HG03060 (cell line): ENCODE measurements around the gene KLK8.
"Not testable (repeated sequence)": the region's sequence is repeated elsewhere in the genome, so short reads cannot be mapped to it uniquely, and the experiment has no call there.

ENCODE experiments used
- ATAC-seq: cut with Tn5 transposase; IDR thresholded peaks from one replicate; pipeline ENCODE4 v1.9.1; 2021; ENCODE audit warnings: low read depth, moderate number of reproducible peaks; ENCODE audit not compliant: unreplicated experiment

The KLK8 gene

GRCh38 chr19:50984416-50984815, 17.0 kb downstream of the KLK8 start:
- ATAC-seq: not testable (repeated sequence)

GRCh38 chr19:50983625-50984292, 17.6 kb downstream of the KLK8 start, which contains the start of gene KLK7:
KLK7 (minus strand) TSS chr19:50983917; CDS start chr19:50982399, 1,518 bp downstream.
- ATAC-seq: no peak

GRCh38 chr19:50982186-50982585, 19.2 kb downstream of the KLK8 start:
- ATAC-seq: no peak

GRCh38 chr19:50981587-50982146, 19.7 kb downstream of the KLK8 start:
- ATAC-seq: no peak

GRCh38 chr19:50980208-50980607, 21.2 kb downstream of the KLK8 start:
- ATAC-seq: no peak

GRCh38 chr19:50979758-50980157, 21.6 kb downstream of the KLK8 start:
- ATAC-seq: no peak

GRCh38 chr19:50978772-50979390, 22.5 kb downstream of the KLK8 start:
- no peak for ATAC-seq

- no peak for ATAC-seq
Measured at GRCh38 chr19:50977626-50978025, 23.8 kb downstream of the KLK8 start.

GRCh38 chr19:50975766-50976165, 25.6 kb downstream of the KLK8 start:
- no peak for ATAC-seq

GRCh38 chr19:50974702-50975556, 26.5 kb downstream of the KLK8 start:
- no peak for ATAC-seq

- no peak for ATAC-seq
Measured at GRCh38 chr19:50972795-50973376, 28.5 kb downstream of the KLK8 start.

- ATAC-seq: not testable (repeated sequence)
Measured at GRCh38 chr19:50969810-50970209, 31.6 kb downstream of the KLK8 start.

GRCh38 chr19:50969413-50969760, 32.0 kb downstream of the KLK8 start, which contains the start of gene KLK6:
KLK6 (minus strand) TSS chr19:50969591; CDS start chr19:50968104, 1,487 bp downstream.
- ATAC-seq: no peak

GRCh38 chr19:50968716-50969412, 32.5 kb downstream of the KLK8 start:
- ATAC-seq: no peak

GRCh38 chr19:50967929-50968715, 33.3 kb downstream of the KLK8 start:
- no peak for ATAC-seq

- no peak for ATAC-seq
Measured at GRCh38 chr19:50964266-50964665, 37.1 kb downstream of the KLK8 start.

- ATAC-seq: no peak
Measured at GRCh38 chr19:50963381-50963780, 38.0 kb downstream of the KLK8 start.

- no peak for ATAC-seq
Measured at GRCh38 chr19:50962245-50962644, 39.2 kb downstream of the KLK8 start.
